Neutrophil (primary cell): ENCODE results near the gene MGAT3.

Experiments used
- H3K27ac ChIP-seq: fragments of 200-600 bp; sonication (generic); 2 replicates; pipeline ENCODE4 v1.5.1; 2016; ENCODE audit warnings: mild to moderate bottlenecking, moderate library complexity
- H3K27me3 ChIP-seq: fragments of 200-600 bp; sonication (generic); 2 replicates; pipeline ENCODE4 v1.6.0; 2016; ENCODE audit warnings: mild to moderate bottlenecking
- H3K36me3 ChIP-seq: fragments of 200-600 bp; sonication (generic); 2 replicates; pipeline ENCODE4 v1.5.1; 2017
- H3K4me1 ChIP-seq, 2 experiments: fragments of 200-600 bp in 1 of 2; sonication (generic) in 1 of 2; 1 replicate in 1 of 2; 2 replicates in 1 of 2; pipeline versions ENCODE4 v1.5.1 to v1.6.1; 2013 to 2016; ENCODE audit warnings: low read depth in 1 of 2, low read length in 1 of 2, mild to moderate bottlenecking in 1 of 2, moderate library complexity in 1 of 2; ENCODE audit not compliant: control insufficient read depth in 1 of 2, insufficient read depth in 1 of 2
- H3K4me3 ChIP-seq, 2 experiments: fragments of 200-600 bp in 1 of 2; sonication (generic) in 1 of 2; 1 replicate in 1 of 2; 2 replicates in 1 of 2; pipeline ENCODE4 v1.5.1; 2013 to 2016; ENCODE audit warnings: low read depth in 1 of 2, low read length in 1 of 2, mild to moderate bottlenecking in 1 of 2, moderate library complexity in 1 of 2
- H3K9me3 ChIP-seq: fragments of 200-600 bp; sonication (generic); 2 replicates; pipeline ENCODE4 v1.5.1; 2016
- TF ChIP-seq, protein P1 (sequence below): fragments of 200-600 bp; sonication (generic); IDR thresholded peaks from 2 replicates; pipeline ENCODE4 v1.5.1; 2016; ENCODE audit warnings: antibody characterized with exemption

MGAT3 gene

DNA sequence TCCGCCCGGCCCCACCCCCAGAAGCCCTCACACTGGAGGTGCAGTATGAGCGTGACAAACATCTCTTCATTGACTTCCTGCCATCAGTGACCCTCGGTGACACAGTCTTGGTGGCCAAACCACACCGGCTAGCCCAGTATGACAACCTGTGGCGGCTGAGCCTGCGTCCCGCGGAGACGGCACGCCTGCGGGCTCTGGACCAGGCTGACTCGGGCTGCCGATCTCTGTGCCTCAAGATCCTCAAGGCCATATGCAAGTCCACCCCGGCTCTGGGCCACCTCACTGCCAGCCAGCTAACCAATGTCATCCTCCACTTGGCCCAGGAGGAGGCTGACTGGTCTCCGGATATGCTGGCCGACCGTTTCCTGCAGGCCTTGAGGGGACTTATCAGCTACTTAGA is 57.0 kb downstream of the MGAT3 start:
- peak overlapping the region; percentile 47 for H3K27ac ChIP-seq
- peaks cover 56% of the 10 kb centered on the region for H3K36me3 ChIP-seq
- no peaks in the 10 kb centered on the region for H3K27me3 ChIP-seq
- H3K4me1 ChIP-seq: peaks cover 7 to 12% of the 10 kb centered on the region in 2 experiments
- H3K9me3 ChIP-seq: no peaks in the 10 kb centered on the region
- no peak overlapping the region for H3K4me3 ChIP-seq
- TF ChIP-seq, protein P1, sequence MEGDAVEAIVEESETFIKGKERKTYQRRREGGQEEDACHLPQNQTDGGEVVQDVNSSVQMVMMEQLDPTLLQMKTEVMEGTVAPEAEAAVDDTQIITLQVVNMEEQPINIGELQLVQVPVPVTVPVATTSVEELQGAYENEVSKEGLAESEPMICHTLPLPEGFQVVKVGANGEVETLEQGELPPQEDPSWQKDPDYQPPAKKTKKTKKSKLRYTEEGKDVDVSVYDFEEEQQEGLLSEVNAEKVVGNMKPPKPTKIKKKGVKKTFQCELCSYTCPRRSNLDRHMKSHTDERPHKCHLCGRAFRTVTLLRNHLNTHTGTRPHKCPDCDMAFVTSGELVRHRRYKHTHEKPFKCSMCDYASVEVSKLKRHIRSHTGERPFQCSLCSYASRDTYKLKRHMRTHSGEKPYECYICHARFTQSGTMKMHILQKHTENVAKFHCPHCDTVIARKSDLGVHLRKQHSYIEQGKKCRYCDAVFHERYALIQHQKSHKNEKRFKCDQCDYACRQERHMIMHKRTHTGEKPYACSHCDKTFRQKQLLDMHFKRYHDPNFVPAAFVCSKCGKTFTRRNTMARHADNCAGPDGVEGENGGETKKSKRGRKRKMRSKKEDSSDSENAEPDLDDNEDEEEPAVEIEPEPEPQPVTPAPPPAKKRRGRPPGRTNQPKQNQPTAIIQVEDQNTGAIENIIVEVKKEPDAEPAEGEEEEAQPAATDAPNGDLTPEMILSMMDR: no peak

DNA sequence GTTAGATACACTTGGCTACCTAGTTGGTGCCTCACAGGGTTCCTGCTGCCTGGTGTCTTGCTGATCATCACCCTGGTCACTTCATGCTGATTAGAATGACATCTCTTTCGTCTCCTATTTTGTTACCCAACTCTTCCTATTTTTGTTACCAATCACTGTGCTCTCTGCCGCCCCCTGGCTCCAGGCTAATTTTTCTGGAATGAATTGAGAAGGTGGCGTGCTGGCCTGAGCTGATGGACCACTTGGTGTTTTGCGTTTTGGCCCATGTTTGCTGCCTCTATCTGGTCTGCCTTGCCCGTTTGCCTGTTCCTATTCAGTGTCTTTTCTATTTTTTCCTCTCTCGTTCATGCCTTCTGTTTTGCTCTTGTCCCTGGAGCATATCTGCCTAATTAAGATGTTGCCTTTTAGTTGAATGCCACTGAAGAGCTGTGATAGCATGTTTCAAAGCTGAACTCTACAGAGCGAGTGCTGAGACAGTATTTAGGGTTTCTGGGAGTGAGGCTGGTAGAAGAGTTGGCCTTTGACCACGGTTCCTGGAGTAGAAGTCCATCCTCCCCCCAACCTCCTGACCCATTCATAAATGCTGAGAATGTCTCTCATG is 57.7 kb downstream of the MGAT3 start:
- H3K27ac ChIP-seq: peak overlapping the region; percentile 47
- H3K4me1 ChIP-seq: peaks cover 14 to 18% of the 10 kb centered on the region in 2 experiments
- no peaks in the 10 kb centered on the region for H3K9me3 ChIP-seq
- H3K4me3 ChIP-seq: no peak overlapping the region
- TF ChIP-seq, protein P1: peak; percentile 38
- H3K36me3 ChIP-seq: peaks cover 51% of the 10 kb centered on the region
- H3K27me3 ChIP-seq: no peaks in the 10 kb centered on the region

DNA sequence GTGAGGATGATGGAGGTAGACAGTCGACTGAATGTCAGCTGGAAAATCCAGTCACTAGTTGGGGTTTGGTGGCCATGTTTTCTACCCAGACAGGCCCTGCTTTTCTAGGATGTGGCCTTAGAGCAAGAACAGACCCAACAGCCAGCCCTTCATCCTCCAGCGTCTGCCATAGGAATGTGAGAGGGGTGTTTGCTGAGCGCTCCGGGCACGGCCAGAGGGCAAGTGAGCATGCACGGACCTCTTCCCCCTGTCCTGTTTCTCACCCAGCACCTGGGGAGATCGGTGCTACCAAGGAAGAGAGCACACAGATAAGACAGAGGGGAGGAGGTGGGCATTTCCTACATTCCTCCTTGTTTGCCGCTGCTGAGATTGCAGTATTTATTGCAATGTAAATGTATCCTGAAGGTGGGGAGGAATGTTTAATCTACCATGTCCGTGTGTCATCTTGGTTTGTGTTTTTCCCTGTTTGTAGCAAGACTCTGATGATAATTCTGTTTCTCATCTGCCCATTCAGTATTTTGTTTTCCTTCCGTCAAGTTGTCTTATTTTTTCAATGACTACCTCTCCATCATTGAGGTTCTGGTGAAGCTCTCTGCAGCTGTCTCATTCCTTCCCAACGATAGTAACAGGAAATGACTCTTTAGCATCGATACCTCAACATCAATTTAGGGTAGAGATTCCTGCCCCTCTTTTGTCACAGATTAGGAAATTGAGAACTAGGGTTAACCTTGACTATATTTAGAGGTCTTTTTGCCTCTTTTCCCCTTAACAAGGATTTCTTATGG is 58.6 kb downstream of the MGAT3 start:
- TF ChIP-seq, protein P1: no peak
- H3K27me3 ChIP-seq: no peaks in the 10 kb centered on the region
- H3K27ac ChIP-seq: no peak overlapping the region
- peaks cover 44% of the 10 kb centered on the region for H3K36me3 ChIP-seq
- H3K4me1 ChIP-seq: peaks cover 18 to 20% of the 10 kb centered on the region in 2 experiments
- H3K4me3 ChIP-seq: no peak overlapping the region
- no peaks in the 10 kb centered on the region for H3K9me3 ChIP-seq

DNA sequence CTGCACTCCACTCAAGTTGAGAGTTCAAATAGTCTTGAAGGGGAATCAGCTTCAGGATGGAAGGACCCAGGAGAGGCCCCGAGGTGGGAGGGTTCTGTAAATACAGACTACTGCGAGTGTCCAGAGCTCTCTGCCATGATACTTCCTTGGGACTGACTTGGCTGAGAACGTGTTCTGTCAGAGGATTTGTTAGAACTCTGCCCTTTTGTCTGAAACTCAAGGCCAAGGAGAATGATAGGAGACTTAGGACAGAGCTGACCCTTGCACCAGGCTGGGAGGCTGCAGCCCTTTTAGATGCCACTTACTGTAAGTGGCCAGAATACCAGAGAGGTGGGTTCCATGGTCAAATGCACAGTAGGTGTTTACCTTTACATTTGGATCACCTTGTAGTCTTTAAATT is 60.7 kb downstream of the MGAT3 start:
- H3K4me1 ChIP-seq: peaks cover 35% of the 10 kb centered on the region in 2 experiments
- peaks cover 37% of the 10 kb centered on the region for H3K36me3 ChIP-seq
- TF ChIP-seq, protein P1: no peak
- no peaks in the 10 kb centered on the region for H3K27me3 ChIP-seq
- no peak overlapping the region for H3K27ac ChIP-seq
- H3K4me3 ChIP-seq: no peak overlapping the region
- no peaks in the 10 kb centered on the region for H3K9me3 ChIP-seq

DNA sequence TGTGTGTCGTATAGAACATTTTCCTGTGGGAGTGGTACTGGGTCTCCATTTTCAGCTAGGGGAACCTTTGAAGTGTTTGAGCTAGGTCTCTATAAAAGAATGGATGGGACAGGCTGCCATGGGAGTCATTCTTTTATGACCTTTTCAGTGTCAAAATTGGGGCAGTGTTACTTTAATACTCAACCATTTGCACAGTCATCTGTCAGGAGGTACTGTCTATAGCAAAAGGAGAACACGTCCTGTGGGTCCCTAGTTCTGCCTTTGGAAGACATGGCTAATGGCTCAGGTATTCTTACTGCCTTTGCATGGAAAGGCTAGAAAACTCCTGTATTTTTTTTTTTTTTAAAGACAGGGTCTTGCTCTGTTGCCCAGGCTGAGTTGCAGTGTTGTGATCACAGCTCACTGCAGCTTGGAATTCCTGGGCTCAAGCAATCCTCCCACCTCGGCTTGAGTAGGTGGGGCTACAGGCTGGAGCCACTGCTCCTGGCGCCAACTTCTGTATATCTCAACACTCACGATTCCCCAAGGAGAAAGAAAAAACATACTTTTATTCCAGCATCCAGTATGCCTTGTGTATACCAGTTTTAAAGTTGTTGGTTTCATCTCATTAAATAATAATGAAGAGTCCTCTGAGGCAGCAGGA is 61.5 kb downstream of the MGAT3 start:
- TF ChIP-seq, protein P1: no peak
- H3K36me3 ChIP-seq: peaks cover 37% of the 10 kb centered on the region
- no peak overlapping the region for H3K27ac ChIP-seq
- H3K4me3 ChIP-seq: no peak overlapping the region
- H3K27me3 ChIP-seq: no peaks in the 10 kb centered on the region
- no peaks in the 10 kb centered on the region for H3K9me3 ChIP-seq
- peaks cover 43% of the 10 kb centered on the region in 2 experiments for H3K4me1 ChIP-seq
